Lung (tissue), 12 donors: ENCODE measurements around the gene IGF2. TPM values are rescaled to one million over a fixed set of nuclear protein-coding genes. Genes with fewer than 3 reads are reported as not detected.

Experiments used
- ATAC-seq: fragments of 200-7000 bp; cut with Tn5 transposase; one replicate; pipeline ENCODE4 v1.9.1; 2020; ENCODE audit warnings: moderate number of reproducible peaks; ENCODE audit not compliant: insufficient read depth, low FRiP score
- DNase-seq, 3 donors: peaks; one replicate each; pipeline ENCODE4 v3.0.0-alpha.2; 2013 to 2017
- H3K27ac ChIP-seq, 2 donors: one replicate each; pipeline ENCODE4 v1.5.1; 2013; ENCODE audit warnings: mild to moderate bottlenecking in 2 of 2, moderate library complexity in 2 of 2, control low read depth in 1 of 2, inconsistent platforms in 1 of 2, low read depth in 1 of 2, low read length in 1 of 2
- H3K27me3 ChIP-seq, 3 donors: one replicate each; pipeline ENCODE4 v1.5.1; 2013; ENCODE audit warnings: low read length in 2 of 3; ENCODE audit not compliant: control insufficient read depth in 3 of 3, insufficient read depth in 3 of 3
- H3K36me3 ChIP-seq, 4 donors: one replicate each; pipeline ENCODE4 v1.5.1; 2013; ENCODE audit warnings: low read length in 4 of 4, mild to moderate bottlenecking in 1 of 4, moderate library complexity in 1 of 4; ENCODE audit not compliant: control insufficient read depth in 4 of 4, insufficient read depth in 4 of 4
- H3K4me1 ChIP-seq, 5 donors: one replicate each; pipeline ENCODE4 v1.5.1; 2013; ENCODE audit warnings: low read length in 5 of 5, mild to moderate bottlenecking in 2 of 5, moderate library complexity in 1 of 5; ENCODE audit not compliant: control insufficient read depth in 5 of 5, insufficient read depth in 5 of 5
- H3K4me3 ChIP-seq: one replicate; pipeline ENCODE4 v1.5.1; 2013; ENCODE audit warnings: mild to moderate bottlenecking, control low read depth, moderate library complexity
- H3K9ac ChIP-seq, 2 donors: one replicate each; pipeline ENCODE4 v1.5.1; 2013; ENCODE audit warnings: low read length in 2 of 2, control low read depth in 1 of 2; ENCODE audit not compliant: insufficient read depth in 1 of 2
- H3K9me3 ChIP-seq, 4 donors: one replicate each; pipeline ENCODE4 v1.5.1; 2013; ENCODE audit warnings: low read length in 3 of 4, mild to moderate bottlenecking in 1 of 4, moderate library complexity in 1 of 4; ENCODE audit not compliant: control insufficient read depth in 4 of 4, insufficient read depth in 3 of 4
- WGBS, 2 donors: extraction: QIAGEN DNeasy Blood & Tissue Kit; methylation state at CpG; one replicate each; pipeline ENCODE4 v1.1.7; 2013; 5-methylcytosine and 5-hydroxymethylcytosine counted together
- polyA plus RNA-seq, 2 donors: library from polyadenylated mRNA; stranded (reverse); fragments of 200-250 nt; gene quantifications; one replicate each; pipeline ENCODE4 v1.2.1, GENCODE V29; 2013
- total RNA-seq, 2 donors: library from RNA; depleted of rRNA in 1 of 2; stranded (reverse); fragments of >200 nt in 1 of 2; gene quantifications; one replicate each; pipeline ENCODE4 v1.2.1, GENCODE V29; 2014 to 2021
- TF ChIP-seq, protein P1 (sequence below): IDR thresholded peaks from 2 replicates; pipeline ENCODE4 v1.5.1; 2012; ENCODE audit warnings: mild to moderate bottlenecking; ENCODE audit errors: control extremely low read depth, extremely low read depth
- donor health status: control.
- donor health status: control.
- donor health status: Bipolar disorder and iron deficiency.
- donor health status: healthy.
- donor health status: DM: yes; HTN: yes; CAD: no.

IGF2 gene
- total and polyA plus RNA-seq, 4 donors = 2.9 to 87.7 (median 15.6) TPM

DNA sequence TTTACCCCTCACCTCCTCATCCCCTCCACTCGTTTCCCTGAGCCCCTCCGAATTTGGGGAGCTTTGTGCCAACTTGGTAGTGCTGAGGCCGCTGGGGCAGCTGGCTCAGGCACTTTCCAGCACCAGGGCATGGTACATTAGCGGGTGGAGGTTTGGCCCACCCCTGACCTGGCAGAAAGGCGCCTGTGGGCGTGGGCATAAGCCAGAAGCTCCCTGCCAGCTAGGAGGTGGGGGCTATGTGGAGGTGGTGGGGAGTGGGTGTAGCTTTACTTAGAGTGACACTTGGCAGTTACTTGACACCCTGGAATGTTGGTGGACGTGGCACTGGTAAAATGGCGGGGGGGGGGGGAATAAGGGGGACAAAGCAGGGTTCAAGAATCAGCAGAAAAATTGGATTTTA, 10.3 kb upstream of the IGF2 start:
- Histone ChIP-seq H3K9me3 (no peaks in the 10 kb centered on the region), H3K4me1 (peaks cover 0 to 7% (median 0%) of the 10 kb centered on the region in 5 donors), H3K9ac (no peak overlapping the region), H3K36me3 (no peaks in the 10 kb centered on the region), H3K27ac (no peak overlapping the region), H3K27me3 (peaks cover 18 to 36% (median 26%) of the 10 kb centered on the region in 3 donors), H3K4me3 (no peak overlapping the region)
- ATAC-seq = no peak
- TF ChIP-seq, protein P1, sequence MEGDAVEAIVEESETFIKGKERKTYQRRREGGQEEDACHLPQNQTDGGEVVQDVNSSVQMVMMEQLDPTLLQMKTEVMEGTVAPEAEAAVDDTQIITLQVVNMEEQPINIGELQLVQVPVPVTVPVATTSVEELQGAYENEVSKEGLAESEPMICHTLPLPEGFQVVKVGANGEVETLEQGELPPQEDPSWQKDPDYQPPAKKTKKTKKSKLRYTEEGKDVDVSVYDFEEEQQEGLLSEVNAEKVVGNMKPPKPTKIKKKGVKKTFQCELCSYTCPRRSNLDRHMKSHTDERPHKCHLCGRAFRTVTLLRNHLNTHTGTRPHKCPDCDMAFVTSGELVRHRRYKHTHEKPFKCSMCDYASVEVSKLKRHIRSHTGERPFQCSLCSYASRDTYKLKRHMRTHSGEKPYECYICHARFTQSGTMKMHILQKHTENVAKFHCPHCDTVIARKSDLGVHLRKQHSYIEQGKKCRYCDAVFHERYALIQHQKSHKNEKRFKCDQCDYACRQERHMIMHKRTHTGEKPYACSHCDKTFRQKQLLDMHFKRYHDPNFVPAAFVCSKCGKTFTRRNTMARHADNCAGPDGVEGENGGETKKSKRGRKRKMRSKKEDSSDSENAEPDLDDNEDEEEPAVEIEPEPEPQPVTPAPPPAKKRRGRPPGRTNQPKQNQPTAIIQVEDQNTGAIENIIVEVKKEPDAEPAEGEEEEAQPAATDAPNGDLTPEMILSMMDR = no peak
- WGBS, 2 donors = 52 to 70% methylated on average over 8 of the region's 8 CpGs
- DNase-seq = no peak

DNA sequence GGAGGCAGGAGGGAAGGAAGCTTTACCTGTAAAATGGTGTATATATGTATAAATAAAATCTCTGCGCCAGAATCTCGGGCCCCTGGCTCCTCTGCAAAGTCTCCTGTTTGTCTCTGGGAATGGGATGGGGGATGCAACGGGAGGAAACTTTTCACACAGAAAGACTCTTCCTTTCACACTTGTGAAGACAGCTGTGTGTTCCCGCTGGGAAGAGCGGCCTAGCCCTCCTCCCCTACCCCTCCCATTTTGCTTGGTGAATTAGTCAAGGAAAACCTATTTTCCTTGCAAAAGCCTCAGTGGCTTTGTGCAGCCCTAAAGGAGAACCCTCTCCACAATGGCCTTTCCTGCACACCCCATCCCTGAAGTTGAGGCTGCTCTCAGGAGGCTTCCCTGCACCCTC, 9.4 kb upstream of the IGF2 start:
- Histone ChIP-seq H3K27ac (no peak overlapping the region), H3K4me1 (peaks cover 0 to 7% (median 3%) of the 10 kb centered on the region in 5 donors), H3K36me3 (no peaks in the 10 kb centered on the region), H3K4me3 (no peak overlapping the region), H3K9me3 (no peaks in the 10 kb centered on the region), H3K9ac (no peak overlapping the region), H3K27me3 (peaks cover 26 to 41% (median 30%) of the 10 kb centered on the region in 3 donors)
- WGBS, 2 donors = 54 to 60% methylated on average over 5 of the region's 5 CpGs
- no peak for DNase-seq
- ATAC-seq = no peak
- TF ChIP-seq, protein P1 = no peak

DNA sequence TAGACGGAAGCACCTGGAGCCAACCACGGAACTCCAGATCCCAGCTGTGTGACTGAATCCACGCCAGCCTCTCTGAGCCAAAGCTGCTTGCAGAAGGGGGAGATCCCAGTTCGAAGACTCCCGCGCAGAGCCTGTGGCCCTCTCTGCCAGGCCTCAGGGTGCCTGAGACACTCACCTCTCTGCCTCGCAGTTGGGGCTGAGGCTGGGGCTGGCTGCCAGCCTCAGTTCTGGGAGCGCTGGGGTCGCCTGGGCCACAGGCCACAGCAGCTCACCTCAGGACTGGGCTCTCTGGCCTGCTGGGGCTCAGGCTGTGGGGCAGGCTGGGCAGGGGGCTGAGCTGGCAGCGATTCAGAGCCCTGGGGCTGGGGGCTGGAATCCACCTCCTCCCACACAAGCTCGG, 8.2 kb upstream of the IGF2 start:
- TF ChIP-seq, protein P1 = no peak
- no peak overlapping the region for H3K4me3 ChIP-seq
- H3K27ac ChIP-seq = no peak overlapping the region
- 39 to 45% methylated on average over 11 of the region's 11 CpGs for WGBS, 2 donors
- no peak for DNase-seq
- peaks cover 0 to 7% (median 3%) of the 10 kb centered on the region in 5 donors for H3K4me1 ChIP-seq
- ATAC-seq = no peak
- H3K36me3 ChIP-seq = no peaks in the 10 kb centered on the region
- no peaks in the 10 kb centered on the region for H3K9me3 ChIP-seq
- no peak overlapping the region for H3K9ac ChIP-seq
- H3K27me3 ChIP-seq = peaks cover 32 to 52% (median 40%) of the 10 kb centered on the region in 3 donors

DNA sequence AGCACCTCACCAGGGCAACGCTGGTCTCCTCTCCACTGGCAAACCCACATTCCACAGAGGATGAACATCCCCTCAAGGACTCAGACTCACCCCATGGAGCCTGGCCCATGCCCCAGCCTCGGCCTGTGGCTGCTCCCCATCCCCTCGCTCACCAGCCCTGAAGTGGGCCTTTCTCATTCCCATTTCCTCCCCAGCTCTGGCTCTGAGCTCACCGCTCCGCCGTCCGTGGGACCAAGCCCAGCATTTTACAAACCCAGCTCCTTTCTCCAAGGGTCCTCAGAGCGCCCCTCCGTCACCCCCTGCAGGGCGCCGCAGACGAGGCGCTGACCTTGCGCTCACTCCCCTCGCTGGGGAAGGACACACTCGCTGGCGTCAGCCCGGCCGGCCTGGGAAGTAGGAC, 6.9 kb upstream of the IGF2 start:
- TF ChIP-seq, protein P1 = no peak
- Histone ChIP-seq H3K4me3 (no peak overlapping the region), H3K9ac (no peak overlapping the region), H3K27me3 (peaks cover 34 to 66% (median 51%) of the 10 kb centered on the region in 3 donors), H3K27ac (no peak overlapping the region), H3K4me1 (peaks cover 0 to 6% (median 0%) of the 10 kb centered on the region in 5 donors), H3K9me3 (no peaks in the 10 kb centered on the region), H3K36me3 (no peaks in the 10 kb centered on the region)
- DNase-seq = no peak
- ATAC-seq = no peak
- WGBS, 2 donors = 39 to 45% methylated on average over 19 of the region's 19 CpGs
